Right lobe of liver (tissue), 6 donors: ENCODE results near the gene ZNF804A. TPM values are rescaled to one million over a fixed set of nuclear protein-coding genes. Genes with fewer than 3 reads are reported as not detected.

Source experiments
- ATAC-seq, 4 donors: fragments of 200-7000 bp; cut with Tn5 transposase; one replicate each; pipeline ENCODE4 v1.9.1; 2020; ENCODE audit warnings: mild to moderate bottlenecking in 4 of 4, moderate library complexity in 4 of 4
- DNase-seq, 3 donors: peaks; one replicate each; pipeline ENCODE4 v3.0.0-alpha.2; 2020
- H3K27ac ChIP-seq, 3 donors: fragments of 200-600 bp; one replicate each; pipeline ENCODE4 v1.8.0; 2022
- H3K27me3 ChIP-seq, 2 donors: fragments of 200-600 bp; one replicate each; pipeline ENCODE4 v1.8.0; 2022
- H3K36me3 ChIP-seq, 4 donors: fragments of 200-600 bp; sonication (generic) in 1 of 4; one replicate each; pipeline versions ENCODE4 v1.5.1 to v1.8.0; 2017 to 2022; ENCODE audit warnings: control low read depth in 1 of 4
- H3K4me1 ChIP-seq, 4 donors: fragments of 200-600 bp; sonication (generic) in 1 of 4; one replicate each; pipeline versions ENCODE4 v1.5.1 to v1.8.0; 2017 to 2022; ENCODE audit warnings: control low read depth in 1 of 4
- H3K4me3 ChIP-seq, 3 donors: fragments of 200-600 bp; one replicate each; pipeline ENCODE4 v1.8.0; 2022
- H3K9me3 ChIP-seq, 4 donors: fragments of 200-600 bp; sonication (generic) in 1 of 4; one replicate each; pipeline versions ENCODE4 v1.5.1 to v1.8.0; 2017 to 2022; ENCODE audit warnings: control low read depth in 1 of 4
- CTCF ChIP-seq, 4 donors: fragments of 200-600 bp in 3 of 4; fragments of 450-650 bp in 1 of 4; IDR thresholded peaks; one replicate each; pipeline versions ENCODE4 v1.5.1 to v1.8.0; 2016 to 2022; ENCODE audit warnings: antibody characterized with exemption in 4 of 4, mild to moderate bottlenecking in 2 of 4
- POLR2A ChIP-seq: fragments of 450-650 bp; IDR thresholded peaks from one replicate; pipeline ENCODE4 v1.6.1; 2017; ENCODE audit warnings: antibody characterized with exemption, mild to moderate bottlenecking
- WGBS: methylation state at CpG from one replicate; pipeline ENCODE4 v1.1.6; 2018; ENCODE audit warnings: low coverage, low lambda C conversion rate; ENCODE audit not compliant: insufficient coverage; ENCODE audit errors: missing lambda C conversion rate; 5-methylcytosine and 5-hydroxymethylcytosine counted together
- intact Hi-C, 2 donors: fragments of 100-400 bp; cut with DNase I; formaldehyde crosslinking; loops; one replicate each; pipeline versions ENCODE4 v1.11.2 to v1.14.1; 2022
- total RNA-seq, 6 experiments: library from RNA; depleted of rRNA in 2 of 6; stranded (reverse); fragments of >200 nt in 2 of 6; fragmentation: NEBNext Ultra II Directional in 3 of 6; extraction: Animal tissue kit (Norgen Biotek cat#: 25700) in 3 of 6; gene quantifications; one replicate each; pipeline versions ENCODE4 v1.1.0 to v1.2.4, GENCODE V29; 2016 to 2023
- donor health status: DM: no; HTN: yes; CAD: no.
- donor health status: DM: no; HTN: no; CAD: no.
- donor health status: DM: no; HTN: no; CAD: no.
- donor health status: DM: no; HTN: yes; CAD: no.
- donor health status: DM: no; HTN: yes; CAD: no.

Gene ZNF804A
- total RNA-seq, 6 experiments from 2014 or later: 0.06 to 0.30 (median 0.20) TPM; not detected in 3

- no peak overlapping the region for H3K27ac ChIP-seq
- ATAC-seq (no peak), DNase-seq (no peak)
- 78% methylated on average over 1 of the region's 1 CpG for WGBS
- no peak for TF ChIP-seq CTCF (IDR thresholded peaks at IDR 0.05)
- TF ChIP-seq POLR2A: no peak
- H3K36me3 ChIP-seq: no peaks in the 10 kb centered on the region
- H3K4me3 ChIP-seq: no peak overlapping the region
- no peaks in the 10 kb centered on the region for H3K9me3 ChIP-seq
- intact Hi-C loops: no loop called here
- no peaks in the 10 kb centered on the region for H3K27me3 ChIP-seq
- no peaks in the 10 kb centered on the region for H3K4me1 ChIP-seq
Measured at GRCh38 chr2:184906709-184907108, 308.4 kb downstream of the ZNF804A start.

- no peak overlapping the region for H3K4me3 ChIP-seq
- WGBS: 41% methylated on average over 1 of the region's 1 CpG
- H3K36me3 ChIP-seq: no peaks in the 10 kb centered on the region
- DNase-seq (no peak), ATAC-seq (no peak)
- H3K9me3 ChIP-seq: no peaks in the 10 kb centered on the region
- no peak for TF ChIP-seq CTCF (IDR thresholded peaks at IDR 0.05)
- TF ChIP-seq POLR2A: no peak
- no peaks in the 10 kb centered on the region for H3K4me1 ChIP-seq
- H3K27me3 ChIP-seq: no peaks in the 10 kb centered on the region
- intact Hi-C loops: no loop called here
- no peak overlapping the region for H3K27ac ChIP-seq
Measured at GRCh38 chr2:184908966-184909365, 310.6 kb downstream of the ZNF804A start.

GRCh38 chr2:184920451-184920965, 322.2 kb downstream of the ZNF804A start:
- H3K4me3 ChIP-seq: no peak overlapping the region
- ATAC-seq (no peak), DNase-seq (no peak)
- no peaks in the 10 kb centered on the region for H3K9me3 ChIP-seq
- 22% methylated on average over 3 of the region's 3 CpGs for WGBS
- H3K36me3 ChIP-seq: no peaks in the 10 kb centered on the region
- no peaks in the 10 kb centered on the region for H3K27me3 ChIP-seq
- TF ChIP-seq POLR2A (no peak), CTCF (IDR thresholded peaks at IDR 0.05) (no peak)
- intact Hi-C loops: no loop called here
- no peak overlapping the region for H3K27ac ChIP-seq
- H3K4me1 ChIP-seq: no peaks in the 10 kb centered on the region

GRCh38 chr2:184921676-184922075, 323.3 kb downstream of the ZNF804A start:
- no peak for DNase-seq
- Histone ChIP-seq H3K4me1 (no peaks in the 10 kb centered on the region), H3K27ac (no peak overlapping the region), H3K27me3 (no peaks in the 10 kb centered on the region), H3K4me3 (no peak overlapping the region), H3K36me3 (no peaks in the 10 kb centered on the region), H3K9me3 (no peaks in the 10 kb centered on the region)
- 28% methylated on average over 2 of the region's 2 CpGs for WGBS
- TF ChIP-seq CTCF (IDR thresholded peaks at IDR 0.05) (no peak), POLR2A (no peak)
- intact Hi-C loops: no loop called here
- ATAC-seq: no peak

- no peaks in the 10 kb centered on the region for H3K4me1 ChIP-seq
- TF ChIP-seq CTCF (IDR thresholded peaks at IDR 0.05) (no peak), POLR2A (no peak)
- ATAC-seq: no peak
- no peak overlapping the region for H3K4me3 ChIP-seq
- 58% methylated on average over 1 of the region's 1 CpG for WGBS
- no peak for DNase-seq
- H3K36me3 ChIP-seq: no peaks in the 10 kb centered on the region
- H3K27me3 ChIP-seq: no peaks in the 10 kb centered on the region
- intact Hi-C loops: no loop called here
- no peaks in the 10 kb centered on the region for H3K9me3 ChIP-seq
- no peak overlapping the region for H3K27ac ChIP-seq
Measured at GRCh38 chr2:184923751-184924150, 325.4 kb downstream of the ZNF804A start.
